Natural killer cell (primary cell): Measurements from ENCODE around the gene LY6G6F. TPM values are rescaled to one million over a fixed set of nuclear protein-coding genes. Genes with fewer than 3 reads are reported as not detected.

Experiments used
- ATAC-seq, 3 donors: fragments of 150-1000 bp in 2 of 3; fragments of 200-7000 bp in 1 of 3; cut with Tn5 transposase; 1 replicate in 1 of 3; 2 replicates in 2 of 3; pipeline ENCODE4 v1.10.0; 2021; ENCODE audit warnings: mild to moderate bottlenecking in 2 of 3, moderate library complexity in 2 of 3
- DNase-seq, 2 donors: peaks; one replicate each; pipeline versions ENCODE4 v3.0.0 to v3.0.0-alpha.2; 2013 to 2021; ENCODE audit warnings: mixed read lengths in 1 of 2
- H3K27ac ChIP-seq: one replicate; pipeline ENCODE4 v1.5.1; 2013; ENCODE audit warnings: mild to moderate bottlenecking, low read length
- H3K27me3 ChIP-seq: one replicate; pipeline ENCODE4 v1.6.1; 2013; ENCODE audit warnings: low read length; ENCODE audit not compliant: control insufficient read depth, insufficient read depth
- H3K36me3 ChIP-seq: one replicate; pipeline ENCODE4 v1.6.1; 2013; ENCODE audit warnings: low read length; ENCODE audit not compliant: control insufficient read depth, insufficient read depth
- H3K4me1 ChIP-seq: one replicate; pipeline ENCODE4 v1.6.1; 2013; ENCODE audit warnings: low read length; ENCODE audit not compliant: control insufficient read depth, insufficient read depth
- H3K4me3 ChIP-seq: one replicate; pipeline ENCODE4 v1.5.1; 2013; ENCODE audit warnings: low read length
- H3K9me3 ChIP-seq: one replicate; pipeline ENCODE4 v1.6.1; 2013; ENCODE audit warnings: low read length; ENCODE audit not compliant: control insufficient read depth, insufficient read depth
- H3K27ac Mint-ChIP-seq, 2 donors: one replicate each; pipeline ENCODE4 v1.8.0; 2022; ENCODE audit warnings: mild to moderate bottlenecking in 2 of 2, mixed read lengths in 2 of 2, moderate library complexity in 1 of 2
- H3K27me3 Mint-ChIP-seq, 2 donors: one replicate each; pipeline ENCODE4 v1.8.0; 2022; ENCODE audit warnings: low read depth in 2 of 2, mixed read lengths in 2 of 2
- H3K36me3 Mint-ChIP-seq: one replicate; pipeline ENCODE4 v1.8.0; 2022; ENCODE audit warnings: mixed read lengths
- H3K4me1 Mint-ChIP-seq, 2 donors: one replicate each; pipeline ENCODE4 v1.8.0; 2022; ENCODE audit warnings: mixed read lengths in 2 of 2
- H3K4me3 Mint-ChIP-seq: one replicate; pipeline ENCODE4 v1.8.0; 2022; ENCODE audit warnings: mild to moderate bottlenecking, moderate library complexity, mixed read lengths
- H3K9me3 Mint-ChIP-seq, 2 donors: one replicate each; pipeline ENCODE4 v1.8.0; 2022; ENCODE audit warnings: mixed read lengths in 2 of 2
- WGBS: methylation state at CpG from one replicate; pipeline ENCODE4 v1.1.7; 2013; ENCODE audit warnings: missing lambda C conversion rate; ENCODE audit not compliant: insufficient coverage; 5-methylcytosine and 5-hydroxymethylcytosine counted together
- intact Hi-C: fragments of 100-400 bp; cut with micrococcal nuclease; formaldehyde crosslinking; loops from one replicate; pipeline ENCODE4 v1.14.2; 2022
- total RNA-seq, 4 donors: library from RNA; stranded (reverse); fragments of 120-200 nt in 1 of 4; gene quantifications; one replicate each; pipeline versions ENCODE4 v1.2.3 to v1.2.4, GENCODE V29; 2013 to 2022
- TF ChIP-seq, protein P1 (sequence below): fragments of 200-600 bp; IDR thresholded peaks from one replicate; pipeline ENCODE4 v1.8.0; 2022; ENCODE audit warnings: antibody characterized with exemption

The LY6G6F gene
- total RNA-seq, 3 donors from 2014 or later (not counting 1 experiment from before 2014, with no cell fraction given) = 0.97 to 3.2 (median 1.4) TPM

DNA sequence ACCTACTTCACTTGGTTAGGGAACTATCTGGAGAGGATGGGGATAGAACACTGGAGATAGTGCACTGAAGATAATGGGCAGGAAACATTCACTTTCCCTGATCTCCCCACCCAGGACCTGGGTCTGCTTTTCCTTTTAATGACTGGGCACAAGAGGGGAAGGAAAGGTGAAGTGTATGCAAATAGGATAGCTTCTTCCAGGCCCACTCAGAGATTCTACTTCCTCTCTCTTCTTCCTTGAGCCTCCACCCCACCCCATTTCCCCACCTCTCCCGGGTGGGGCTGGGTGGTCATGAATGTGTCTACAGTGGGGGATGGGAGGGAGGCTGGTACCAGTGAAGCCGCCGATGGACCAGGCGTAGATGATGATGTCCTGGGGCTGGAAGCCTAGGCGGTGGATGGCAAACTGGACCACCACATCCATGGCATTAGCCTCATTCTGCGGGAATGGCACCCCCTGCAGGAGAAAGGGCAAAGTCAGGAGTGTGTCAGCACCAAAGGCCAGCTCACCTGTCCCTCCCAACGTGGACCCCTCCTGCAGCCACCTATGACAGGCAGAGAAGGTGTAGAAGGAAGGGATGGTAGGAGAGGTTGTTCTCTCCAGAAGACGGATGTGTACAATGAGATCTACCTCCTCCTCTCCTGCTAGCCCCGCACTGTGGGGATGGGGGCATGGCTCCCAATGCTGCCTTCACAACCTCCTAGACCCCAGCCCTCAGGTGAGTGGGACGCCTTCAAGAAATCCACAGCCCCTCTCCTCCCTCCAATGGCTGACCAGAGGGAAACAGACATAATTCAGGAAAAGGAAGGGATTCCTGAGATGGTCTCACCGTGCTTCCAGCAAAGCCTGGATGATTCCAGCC, 17.2 kb upstream of the LY6G6F start:
- Mint-ChIP-seq H3K4me1 (peaks cover 0 to 7% of the 10 kb centered on the region in 2 donors), H3K27ac (no peak overlapping the region), H3K9me3 (no peaks in the 10 kb centered on the region), H3K4me3 (no peak overlapping the region), H3K27me3 (no peaks in the 10 kb centered on the region), H3K36me3 (no peaks in the 10 kb centered on the region)
- Histone ChIP-seq H3K9me3 (no peaks in the 10 kb centered on the region), H3K4me3 (no peak overlapping the region), H3K36me3 (peaks cover 70% of the 10 kb centered on the region), H3K4me1 (no peaks in the 10 kb centered on the region), H3K27ac (no peak overlapping the region), H3K27me3 (no peaks in the 10 kb centered on the region)
- ATAC-seq (no peak), DNase-seq (peak in 1 of 2 donors; percentile 34)
- TF ChIP-seq, protein P1, sequence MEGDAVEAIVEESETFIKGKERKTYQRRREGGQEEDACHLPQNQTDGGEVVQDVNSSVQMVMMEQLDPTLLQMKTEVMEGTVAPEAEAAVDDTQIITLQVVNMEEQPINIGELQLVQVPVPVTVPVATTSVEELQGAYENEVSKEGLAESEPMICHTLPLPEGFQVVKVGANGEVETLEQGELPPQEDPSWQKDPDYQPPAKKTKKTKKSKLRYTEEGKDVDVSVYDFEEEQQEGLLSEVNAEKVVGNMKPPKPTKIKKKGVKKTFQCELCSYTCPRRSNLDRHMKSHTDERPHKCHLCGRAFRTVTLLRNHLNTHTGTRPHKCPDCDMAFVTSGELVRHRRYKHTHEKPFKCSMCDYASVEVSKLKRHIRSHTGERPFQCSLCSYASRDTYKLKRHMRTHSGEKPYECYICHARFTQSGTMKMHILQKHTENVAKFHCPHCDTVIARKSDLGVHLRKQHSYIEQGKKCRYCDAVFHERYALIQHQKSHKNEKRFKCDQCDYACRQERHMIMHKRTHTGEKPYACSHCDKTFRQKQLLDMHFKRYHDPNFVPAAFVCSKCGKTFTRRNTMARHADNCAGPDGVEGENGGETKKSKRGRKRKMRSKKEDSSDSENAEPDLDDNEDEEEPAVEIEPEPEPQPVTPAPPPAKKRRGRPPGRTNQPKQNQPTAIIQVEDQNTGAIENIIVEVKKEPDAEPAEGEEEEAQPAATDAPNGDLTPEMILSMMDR = no peak
- intact Hi-C loops = no loop called here
- 98% methylated on average over 7 of the region's 11 CpGs for WGBS

DNA sequence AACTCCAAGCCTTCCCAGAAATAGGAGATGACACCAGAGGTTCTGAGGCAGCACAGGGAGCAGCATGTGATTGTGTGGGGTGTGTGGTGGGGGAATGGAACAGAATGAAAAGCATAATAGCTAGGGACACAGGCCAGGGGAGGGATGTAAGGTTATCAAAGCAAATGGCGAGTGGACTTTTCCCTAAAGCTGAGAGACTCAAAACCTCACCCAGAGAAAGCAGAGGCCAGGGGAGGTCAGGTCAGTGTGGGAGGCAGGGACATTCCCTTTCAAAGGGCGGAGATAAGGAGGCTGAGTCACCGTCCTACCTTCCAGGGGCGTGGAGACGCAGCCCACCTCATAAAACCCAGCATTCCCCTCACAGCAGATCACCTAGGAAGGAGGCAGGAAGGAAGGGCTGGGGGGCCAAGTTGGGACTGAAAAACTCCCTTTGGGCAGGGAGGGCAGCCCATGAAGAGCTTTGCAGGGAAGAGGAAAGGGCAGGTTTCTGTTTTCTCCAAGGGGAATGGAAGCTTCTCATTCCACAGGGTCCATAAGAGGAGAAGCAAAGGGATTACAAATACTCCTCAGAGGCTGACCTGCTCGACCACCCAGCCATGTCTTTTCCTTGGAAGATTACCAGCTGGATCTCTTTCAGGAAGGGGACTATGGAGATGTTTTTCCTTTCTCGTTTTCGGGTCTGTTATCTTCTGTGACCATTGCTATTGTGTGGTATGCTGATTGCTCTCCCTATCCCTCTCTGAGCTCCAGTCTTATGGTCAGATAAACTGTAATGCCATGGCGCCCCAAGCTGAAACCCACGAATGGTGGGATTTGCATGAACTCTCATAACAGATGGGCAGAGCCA, 16.2 kb upstream of the LY6G6F start:
- Histone ChIP-seq H3K9me3 (no peaks in the 10 kb centered on the region), H3K27me3 (no peaks in the 10 kb centered on the region), H3K36me3 (peaks cover 77% of the 10 kb centered on the region), H3K4me1 (no peaks in the 10 kb centered on the region), H3K4me3 (no peak overlapping the region), H3K27ac (no peak overlapping the region)
- TF ChIP-seq, protein P1 = no peak
- peaks cover 0 to 7% of the 10 kb centered on the region in 2 donors for H3K4me1 Mint-ChIP-seq
- ATAC-seq (no peak), DNase-seq (no peak)
- WGBS = 96% methylated on average over 7 of the region's 10 CpGs
- H3K4me3 Mint-ChIP-seq = no peak overlapping the region
- intact Hi-C loops = no loop called here
- no peak overlapping the region for H3K27ac Mint-ChIP-seq
- no peaks in the 10 kb centered on the region for H3K36me3 Mint-ChIP-seq
- no peaks in the 10 kb centered on the region for H3K9me3 Mint-ChIP-seq
- H3K27me3 Mint-ChIP-seq = no peaks in the 10 kb centered on the region

DNA sequence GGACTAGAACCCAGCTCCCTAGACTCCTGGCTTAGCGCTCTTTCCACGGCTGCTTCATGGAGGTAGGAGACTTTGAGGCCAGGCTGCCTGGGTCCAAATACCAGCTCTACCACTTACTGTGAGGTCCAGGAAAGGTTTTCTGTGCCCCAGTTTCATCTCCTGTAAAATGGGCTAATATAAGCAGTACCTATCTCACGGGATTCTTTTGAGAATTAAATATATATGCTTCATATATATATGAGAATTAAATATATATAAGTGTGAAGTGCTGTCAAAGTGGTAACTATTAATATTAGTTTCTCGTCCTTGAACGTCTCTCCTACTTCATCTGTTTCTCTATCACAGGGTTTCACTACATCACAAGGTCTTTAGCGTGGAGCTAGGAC, 15.6 kb upstream of the LY6G6F start:
- Histone ChIP-seq H3K4me1 (no peaks in the 10 kb centered on the region), H3K4me3 (no peak overlapping the region), H3K27me3 (no peaks in the 10 kb centered on the region), H3K27ac (no peak overlapping the region), H3K9me3 (no peaks in the 10 kb centered on the region), H3K36me3 (peaks cover 79% of the 10 kb centered on the region)
- TF ChIP-seq, protein P1 = no peak
- Mint-ChIP-seq H3K4me3 (no peak overlapping the region), H3K27ac (no peak overlapping the region), H3K9me3 (no peaks in the 10 kb centered on the region), H3K27me3 (no peaks in the 10 kb centered on the region), H3K36me3 (no peaks in the 10 kb centered on the region), H3K4me1 (peaks cover 0 to 7% of the 10 kb centered on the region in 2 donors)
- ATAC-seq (no peak), DNase-seq (no peak)
- 100% methylated on average over 5 of the region's 6 CpGs for WGBS
- intact Hi-C loops = no loop called here
